Effector CD8-positive, alpha-beta T cell (primary cell): ENCODE data around the gene CFAP58.

ENCODE experiments used
- DNase-seq: peaks from one replicate; lab custom pipeline; 2025; lab: John Stamatoyannopoulos, UW
- total RNA-seq, 4 experiments: gene quantifications; one replicate each; lab custom pipeline; 2026; lab: John Stamatoyannopoulos, UW

The CFAP58 gene, protein sequence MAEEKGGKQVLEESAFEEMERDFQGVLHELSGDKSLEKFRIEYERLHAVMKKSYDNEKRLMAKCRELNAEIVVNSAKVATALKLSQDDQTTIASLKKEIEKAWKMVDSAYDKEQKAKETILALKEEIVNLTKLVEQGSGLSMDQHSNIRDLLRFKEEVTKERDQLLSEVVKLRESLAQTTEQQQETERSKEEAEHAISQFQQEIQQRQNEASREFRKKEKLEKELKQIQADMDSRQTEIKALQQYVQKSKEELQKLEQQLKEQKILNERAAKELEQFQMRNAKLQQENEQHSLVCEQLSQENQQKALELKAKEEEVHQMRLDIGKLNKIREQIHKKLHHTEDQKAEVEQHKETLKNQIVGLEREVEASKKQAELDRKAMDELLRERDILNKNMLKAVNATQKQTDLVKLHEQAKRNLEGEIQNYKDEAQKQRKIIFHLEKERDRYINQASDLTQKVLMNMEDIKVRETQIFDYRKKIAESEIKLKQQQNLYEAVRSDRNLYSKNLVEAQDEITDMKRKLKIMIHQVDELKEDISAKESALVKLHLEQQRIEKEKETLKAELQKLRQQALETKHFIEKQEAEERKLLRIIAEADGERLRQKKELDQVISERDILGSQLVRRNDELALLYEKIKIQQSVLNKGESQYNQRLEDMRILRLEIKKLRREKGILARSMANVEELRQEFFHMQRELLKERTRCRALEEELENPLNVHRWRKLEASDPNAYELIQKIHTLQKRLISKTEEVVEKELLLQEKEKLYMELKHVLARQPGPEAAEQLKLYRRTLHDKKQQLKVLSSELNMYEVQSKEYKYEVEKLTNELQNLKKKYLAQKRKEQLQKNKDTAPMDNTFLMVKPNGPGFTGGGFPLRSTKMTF
- total RNA-seq, result 0 to 0.18 (median 0.05) reads per million in 4 experiments

DNA sequence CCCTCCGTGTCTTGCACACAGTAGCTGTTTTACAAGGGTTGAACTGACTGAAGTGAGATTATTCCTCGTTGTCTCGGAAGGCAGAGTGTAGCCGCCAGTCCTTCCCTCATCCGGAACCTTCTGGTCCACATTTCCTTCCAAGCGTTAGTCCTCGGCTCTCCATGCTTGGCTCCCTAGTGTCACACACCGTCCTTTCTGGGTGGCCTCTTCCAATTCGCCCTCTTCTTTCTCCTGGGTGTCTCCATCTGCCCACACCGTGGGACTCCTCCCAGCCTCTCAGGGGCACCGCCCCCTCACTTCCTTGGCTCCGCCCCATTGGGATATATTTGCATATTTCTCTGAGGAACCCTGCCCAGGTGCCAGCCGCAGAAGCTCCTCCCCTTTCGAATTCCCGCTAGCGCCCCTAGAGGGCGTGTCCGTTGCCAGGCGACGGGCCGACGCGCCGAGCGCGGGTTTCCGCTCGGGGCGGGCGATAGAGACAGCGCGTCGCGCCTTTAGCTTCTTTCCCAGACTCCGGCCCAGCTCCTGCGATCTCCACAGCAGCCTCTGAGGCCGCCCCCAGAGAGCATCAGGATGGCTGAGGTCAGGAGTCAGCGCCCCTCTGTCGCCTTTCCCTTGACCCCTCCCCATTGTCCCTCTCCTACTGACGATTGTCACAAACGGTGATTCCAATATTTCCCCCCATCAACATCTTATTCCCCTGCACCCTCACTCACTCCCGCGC lies at the start of gene CFAP58:
Gene CFAP58 (plus strand): TSS at position 509 of the 724 bp plus-strand sequence. CDS start 65 bp downstream, at position 574.
- peak; percentile 92 for DNase-seq

DNA sequence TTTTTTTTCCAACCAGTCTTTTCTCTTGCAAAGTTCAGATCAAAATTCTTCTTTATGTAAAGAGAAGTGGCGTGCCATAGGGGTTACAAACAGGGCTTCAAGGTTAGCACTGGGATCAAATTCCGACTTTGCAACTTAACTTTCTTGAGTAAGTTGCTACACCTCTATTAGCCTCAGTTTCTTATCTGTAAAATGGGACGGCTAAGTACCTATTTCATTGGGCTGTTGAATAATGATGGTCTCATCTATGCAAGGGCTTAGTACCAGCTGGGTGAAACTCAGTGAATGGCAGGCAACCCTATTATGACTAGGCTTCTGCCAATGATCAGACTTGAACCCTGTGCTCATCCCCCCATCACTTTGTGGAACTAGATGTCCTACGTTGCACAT lies 49.3 kb upstream of the CFAP58 start:
- no peak for DNase-seq

DNA sequence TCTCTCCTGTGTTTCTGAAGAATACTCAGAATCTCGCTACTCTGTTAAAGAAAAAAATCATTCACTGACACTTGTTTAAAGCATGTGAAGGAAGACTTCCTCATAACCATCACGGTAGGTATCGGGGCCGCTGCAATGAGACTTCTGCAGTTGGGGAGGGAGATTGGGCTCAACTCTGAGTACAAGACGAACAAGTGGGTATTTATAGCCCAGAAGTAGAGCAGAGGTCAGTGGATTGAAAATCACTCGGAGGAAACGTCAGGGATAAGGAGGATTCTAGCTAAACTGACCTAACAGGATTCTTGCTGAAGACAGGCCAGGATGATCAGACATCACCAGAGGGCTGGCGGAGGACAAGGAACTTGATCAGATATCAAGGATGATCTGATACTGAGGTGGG lies 48.7 kb upstream of the CFAP58 start:
- DNase-seq, result no peak

DNA sequence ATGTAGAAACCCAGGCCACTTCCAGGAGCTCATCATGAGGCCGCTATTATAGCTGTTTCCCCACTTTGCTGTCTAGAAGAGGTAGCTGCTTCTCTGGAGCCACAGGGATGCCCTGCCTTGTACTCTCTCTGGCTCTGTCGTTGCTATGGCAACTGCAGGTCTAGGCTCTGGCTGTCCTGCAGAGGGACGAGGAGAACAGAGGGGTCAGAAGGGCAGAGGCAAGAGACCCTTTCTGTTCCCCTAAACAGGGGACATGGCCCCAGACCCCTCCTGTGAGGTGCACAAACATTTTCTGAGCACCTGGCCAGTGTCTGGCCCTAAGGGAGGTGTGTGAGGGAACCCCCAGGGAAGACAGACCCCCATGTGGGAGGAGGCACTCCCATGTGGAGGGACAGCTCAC lies 46.7 kb upstream of the CFAP58 start:
- DNase-seq, result no peak

DNA sequence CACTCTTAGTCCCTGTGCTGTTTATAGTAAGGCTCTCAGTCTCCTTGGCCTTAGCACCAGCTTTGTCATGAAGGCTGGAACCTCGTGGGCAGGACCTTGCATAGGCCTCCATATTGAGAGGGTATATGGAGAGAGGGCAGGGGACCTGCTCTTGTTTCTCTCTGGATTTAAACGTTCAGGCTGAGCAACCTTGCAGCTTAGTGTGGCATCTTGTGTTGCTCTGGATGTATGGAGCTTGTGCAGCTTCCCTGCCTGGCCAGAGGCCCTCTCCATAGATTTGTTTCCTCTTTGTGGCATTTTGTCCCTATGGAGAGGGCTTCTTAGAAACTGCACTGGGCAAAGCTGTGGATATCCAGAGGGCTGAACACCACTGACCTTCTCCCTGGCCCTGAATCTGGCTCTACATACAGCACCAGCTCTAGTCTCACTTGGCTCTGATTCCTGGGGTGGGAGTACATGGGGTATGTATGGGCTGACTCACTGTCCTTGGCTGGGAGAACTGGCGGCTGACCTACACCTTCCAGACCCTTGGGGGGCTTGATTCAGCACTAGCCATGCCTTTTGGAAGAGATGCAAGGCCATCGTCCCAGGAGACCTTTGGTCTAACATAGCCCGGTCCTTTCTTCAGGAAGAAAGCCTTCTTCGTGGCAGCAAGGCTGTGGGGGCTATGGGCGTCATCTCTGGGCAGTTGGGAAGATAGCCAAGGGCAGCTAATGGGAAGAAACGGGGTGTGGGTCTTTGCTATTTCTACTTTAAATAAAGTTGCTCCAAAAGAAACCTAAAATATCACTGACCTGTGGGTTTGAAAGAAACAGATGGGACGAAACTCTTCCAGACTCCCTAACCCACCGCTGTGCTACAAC lies 45.8 kb upstream of the CFAP58 start:
- no peak for DNase-seq

DNA sequence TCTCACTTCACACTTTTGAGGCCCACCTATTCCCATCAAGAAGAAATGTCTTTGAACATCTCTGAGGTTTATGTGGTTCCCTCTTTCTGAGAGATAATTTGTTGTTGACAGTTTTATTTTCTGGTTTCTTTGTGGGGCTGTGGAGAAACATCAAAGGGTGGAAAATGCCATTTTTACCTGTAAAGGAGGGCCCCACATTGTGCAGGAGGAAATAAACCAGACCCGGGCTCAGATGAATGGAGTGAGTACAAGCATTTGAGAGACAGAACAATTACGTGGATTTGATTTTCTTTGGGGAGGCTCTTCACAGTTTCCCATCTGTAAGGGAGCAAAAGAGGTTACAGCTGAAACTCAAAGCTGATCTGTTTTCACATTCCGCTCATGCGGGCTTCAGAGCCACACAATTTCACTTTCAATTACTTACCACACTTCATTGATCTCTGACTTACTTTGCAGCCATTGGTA lies 45.2 kb upstream of the CFAP58 start:
- no peak for DNase-seq

DNA sequence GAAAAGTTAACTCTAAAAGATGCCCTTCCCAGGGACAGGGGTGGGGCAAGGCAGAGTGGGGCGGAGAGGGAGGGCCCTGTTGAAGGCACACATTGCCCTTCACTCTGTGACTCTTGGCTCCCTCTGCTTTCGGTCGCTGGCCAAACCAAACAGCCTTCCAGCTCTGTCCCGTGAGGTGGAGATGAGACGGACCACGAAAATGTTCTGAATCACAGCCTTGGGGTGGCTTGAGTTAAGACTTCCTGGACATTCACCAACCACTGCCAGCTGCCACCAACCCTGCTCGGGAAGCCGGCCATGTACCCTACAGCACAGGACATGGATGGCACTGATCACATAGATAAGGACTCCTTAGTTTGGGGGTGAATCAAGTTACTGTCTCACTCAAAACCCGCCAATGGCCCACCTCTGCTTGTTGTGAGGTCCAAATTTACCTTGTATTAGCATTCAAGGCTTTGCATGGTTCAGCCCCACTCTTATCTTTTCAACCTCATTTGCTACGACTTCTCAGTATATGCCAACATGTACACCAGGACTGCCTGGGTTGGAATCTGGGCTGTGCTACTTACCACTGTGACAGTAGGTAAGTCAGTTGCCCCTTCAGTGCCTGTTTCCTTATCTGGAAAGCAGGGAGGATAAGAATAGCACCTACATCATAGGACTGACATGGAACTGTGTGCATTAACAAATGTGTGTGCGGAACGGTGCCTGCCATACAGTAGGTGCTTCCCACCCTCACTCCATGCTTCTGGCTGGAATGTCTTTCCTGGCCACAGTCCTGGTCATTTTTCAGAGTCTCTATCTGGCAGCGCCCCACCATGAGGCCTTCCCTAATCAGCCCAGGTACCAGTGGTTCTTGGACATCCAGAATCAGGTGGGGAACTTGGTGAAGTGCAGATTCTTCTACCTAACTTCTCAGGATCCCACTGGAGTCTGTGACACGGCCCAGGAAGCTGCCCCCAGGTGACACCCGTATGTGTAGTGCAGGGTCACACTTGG lies 43.4 kb upstream of the CFAP58 start:
- DNase-seq, result no peak

DNA sequence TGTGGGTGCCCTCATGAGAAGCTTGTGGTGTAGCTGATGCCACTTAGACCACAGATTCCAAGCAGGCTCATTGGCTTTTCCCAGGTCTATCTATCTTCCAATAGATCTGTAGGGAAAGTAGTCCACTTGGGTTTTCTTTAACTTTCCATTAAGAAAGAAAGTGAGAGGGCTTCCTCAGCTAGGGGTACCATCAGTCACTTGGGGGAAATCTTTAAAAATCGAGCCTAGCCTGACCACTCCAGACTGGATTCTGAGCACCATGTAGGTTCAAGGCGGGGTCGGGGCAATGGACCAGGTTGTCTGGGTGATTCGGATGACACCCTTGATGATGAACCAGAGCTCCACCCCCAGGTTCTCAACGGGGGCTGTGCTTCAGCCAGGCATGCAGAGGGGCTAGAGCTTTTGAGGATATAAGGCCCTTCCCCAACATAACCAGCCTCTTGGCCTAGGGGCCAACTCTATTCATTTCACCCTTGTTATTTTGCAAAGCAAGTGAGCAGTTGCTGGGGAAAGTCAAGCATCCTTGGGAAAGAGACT lies 42.4 kb upstream of the CFAP58 start:
- DNase-seq, result no peak

DNA sequence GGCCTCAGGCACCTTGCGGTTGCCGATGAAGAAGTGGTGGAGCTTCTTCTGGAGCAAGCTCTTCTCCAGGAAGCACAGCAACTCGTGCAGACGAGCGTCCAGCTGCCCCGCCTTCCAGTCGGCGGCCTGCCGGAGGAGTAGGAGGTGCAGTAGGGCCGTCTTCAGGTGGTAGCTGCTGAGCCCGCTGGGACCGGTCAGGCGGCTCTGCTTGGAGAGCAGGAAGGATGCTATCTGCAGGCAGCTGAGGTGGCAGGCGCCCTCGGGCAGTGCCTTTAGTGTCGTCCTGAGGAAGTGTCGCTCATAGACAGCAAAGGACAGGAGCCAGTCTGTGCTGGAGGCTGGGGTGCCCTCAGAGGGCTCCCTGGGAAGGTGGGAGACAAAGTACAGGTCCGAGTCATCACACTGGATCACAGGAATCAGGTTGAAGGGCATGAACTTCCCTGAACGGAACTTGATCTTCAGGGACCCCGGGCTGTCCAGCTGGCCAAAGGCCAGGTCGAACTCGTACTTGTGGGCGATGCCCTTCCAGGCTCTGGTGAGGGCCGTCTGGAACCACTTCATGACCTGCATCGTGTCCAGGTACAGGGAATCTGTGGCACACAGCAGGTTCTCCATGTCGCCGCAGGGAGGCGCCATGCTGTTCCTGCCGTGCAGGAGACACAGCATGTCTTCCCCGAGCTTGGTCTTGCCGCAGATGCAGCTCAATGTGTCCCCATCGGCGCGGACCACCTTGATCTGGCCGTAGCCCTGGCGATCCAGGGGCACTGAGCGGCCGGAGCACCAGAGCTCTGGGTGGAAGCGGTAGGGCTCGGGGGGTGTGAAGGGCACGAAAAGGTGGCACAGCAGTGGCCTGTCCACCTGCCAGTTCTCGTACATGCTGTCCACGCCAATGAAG lies 38.8 kb upstream of the CFAP58 start:
- DNase-seq, result no peak

DNA sequence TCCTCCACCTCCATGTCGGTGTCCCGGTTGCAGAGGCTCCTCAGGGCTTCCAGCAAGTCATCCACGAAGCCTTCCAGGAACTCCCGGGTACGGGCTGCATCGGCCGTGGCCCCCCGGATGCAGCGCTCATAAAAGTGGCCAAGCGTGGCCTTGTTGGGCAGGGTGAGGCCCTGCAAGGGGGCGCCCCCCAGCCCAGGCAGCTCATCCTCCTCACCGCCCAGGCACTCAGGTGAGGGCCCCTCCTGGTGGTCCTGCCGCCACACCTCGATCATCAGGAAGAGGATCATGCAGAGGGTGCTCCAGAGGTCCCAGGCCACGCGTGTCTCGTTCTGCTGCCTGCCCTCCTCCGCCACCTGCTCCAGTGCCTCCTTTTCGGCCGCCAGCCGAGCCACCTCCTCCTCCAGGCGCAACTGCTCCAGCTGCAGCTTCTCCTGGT lies 38.1 kb upstream of the CFAP58 start:
- no peak for DNase-seq

DNA sequence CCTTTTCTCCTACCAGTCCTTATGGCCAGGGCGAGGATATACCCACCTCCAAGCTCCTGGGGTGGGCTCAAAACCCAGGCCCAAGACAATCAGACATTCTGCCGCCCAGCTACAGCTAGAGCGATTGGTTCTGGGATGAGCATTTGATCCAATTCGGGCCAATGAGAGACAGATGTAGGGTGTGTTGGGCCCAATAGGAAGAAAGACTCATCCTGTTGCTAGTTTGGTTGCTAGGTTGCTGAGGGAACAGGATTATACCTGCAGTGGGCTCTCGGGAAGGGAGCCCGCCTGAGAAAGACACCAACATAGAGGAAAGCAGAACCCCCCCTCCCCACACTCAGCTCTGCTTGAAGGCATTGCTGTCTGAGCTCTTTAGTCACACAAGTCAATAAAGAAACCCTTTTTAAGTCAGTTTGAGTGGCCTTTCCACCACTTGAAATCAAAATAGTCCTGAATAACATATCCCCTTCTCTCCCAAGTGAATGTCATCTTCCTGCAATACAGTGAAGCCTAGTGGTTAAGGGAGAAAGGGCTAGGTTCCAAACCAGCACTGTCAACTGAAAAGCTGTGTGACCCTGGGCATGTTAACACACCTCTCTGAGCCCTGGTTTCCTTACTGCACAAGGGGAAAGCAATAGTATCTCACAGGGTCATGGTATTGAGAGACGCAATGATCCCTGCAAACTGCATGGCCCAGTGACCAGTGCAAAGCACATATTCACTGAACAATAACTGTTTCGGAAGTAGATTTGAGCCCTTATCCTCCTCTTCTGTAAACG lies 37.1 kb upstream of the CFAP58 start:
- no peak for DNase-seq

DNA sequence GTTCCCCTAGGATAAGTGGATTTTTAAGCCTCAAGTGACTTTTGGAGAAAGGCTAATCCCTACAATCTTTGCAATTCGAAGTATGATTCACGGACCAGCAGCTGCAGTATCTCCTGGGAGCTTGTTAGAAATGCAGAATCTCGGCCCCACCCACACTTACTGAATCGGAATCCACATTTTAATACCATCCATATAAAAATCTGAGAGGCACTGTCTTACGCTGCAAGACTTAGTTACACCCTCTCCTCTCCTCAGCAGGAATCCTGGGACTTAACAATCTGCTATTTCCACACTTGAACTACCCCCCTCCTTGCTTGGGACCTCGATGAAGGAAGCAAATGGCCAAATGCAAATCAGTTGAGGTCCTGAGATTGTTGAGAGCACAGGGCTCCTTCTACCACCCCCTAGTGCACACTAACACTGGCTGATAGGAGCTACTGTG lies 36.3 kb upstream of the CFAP58 start:
- DNase-seq, result no peak

DNA sequence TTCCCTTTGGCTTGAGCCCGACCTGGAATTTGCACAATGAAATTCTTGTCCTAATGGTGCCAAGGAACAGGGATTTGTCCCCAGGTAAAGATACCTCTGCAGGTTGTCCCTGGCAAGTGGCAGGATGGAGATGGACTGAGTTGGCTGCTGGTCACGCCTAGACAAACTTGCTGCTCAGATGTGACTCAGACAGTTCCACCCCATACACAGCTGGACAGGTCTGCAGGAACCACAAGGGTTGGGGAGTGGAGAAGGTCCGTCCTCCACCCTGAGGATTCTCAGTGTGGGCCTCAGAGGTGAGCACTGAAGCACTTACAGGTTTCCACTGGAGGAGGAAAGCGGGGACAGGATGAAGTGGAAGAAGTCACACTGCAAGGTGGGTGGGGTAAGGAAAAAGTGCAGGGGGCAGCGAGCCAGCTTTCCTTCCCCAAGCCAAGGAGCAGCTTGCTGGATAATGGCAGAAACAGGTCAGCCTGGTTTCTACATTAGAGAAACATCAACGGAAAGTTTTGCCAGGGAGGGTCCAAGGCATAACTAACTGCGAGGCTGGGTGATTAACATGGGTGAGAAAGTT lies 35.8 kb upstream of the CFAP58 start:
- DNase-seq, result no peak

DNA sequence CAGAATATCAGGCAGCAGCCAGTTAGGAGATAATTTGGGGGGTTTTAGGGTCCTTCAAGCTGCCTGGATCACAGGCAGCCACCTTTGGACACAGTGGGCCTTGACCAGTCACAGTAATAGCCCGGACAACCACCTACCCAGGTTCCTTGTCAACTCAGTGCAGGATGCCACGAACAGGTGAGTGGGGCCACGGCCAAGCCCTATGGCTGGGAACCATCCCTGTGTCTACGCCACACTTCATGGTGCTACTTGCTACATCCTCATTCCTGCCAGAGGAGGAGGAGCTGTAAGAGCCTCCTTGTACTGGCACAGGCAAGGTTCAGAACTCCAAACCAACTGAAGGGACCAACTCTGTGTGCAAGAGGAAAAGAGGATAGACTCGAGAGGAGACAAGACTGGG lies 35.3 kb upstream of the CFAP58 start:
- DNase-seq, result no peak

DNA sequence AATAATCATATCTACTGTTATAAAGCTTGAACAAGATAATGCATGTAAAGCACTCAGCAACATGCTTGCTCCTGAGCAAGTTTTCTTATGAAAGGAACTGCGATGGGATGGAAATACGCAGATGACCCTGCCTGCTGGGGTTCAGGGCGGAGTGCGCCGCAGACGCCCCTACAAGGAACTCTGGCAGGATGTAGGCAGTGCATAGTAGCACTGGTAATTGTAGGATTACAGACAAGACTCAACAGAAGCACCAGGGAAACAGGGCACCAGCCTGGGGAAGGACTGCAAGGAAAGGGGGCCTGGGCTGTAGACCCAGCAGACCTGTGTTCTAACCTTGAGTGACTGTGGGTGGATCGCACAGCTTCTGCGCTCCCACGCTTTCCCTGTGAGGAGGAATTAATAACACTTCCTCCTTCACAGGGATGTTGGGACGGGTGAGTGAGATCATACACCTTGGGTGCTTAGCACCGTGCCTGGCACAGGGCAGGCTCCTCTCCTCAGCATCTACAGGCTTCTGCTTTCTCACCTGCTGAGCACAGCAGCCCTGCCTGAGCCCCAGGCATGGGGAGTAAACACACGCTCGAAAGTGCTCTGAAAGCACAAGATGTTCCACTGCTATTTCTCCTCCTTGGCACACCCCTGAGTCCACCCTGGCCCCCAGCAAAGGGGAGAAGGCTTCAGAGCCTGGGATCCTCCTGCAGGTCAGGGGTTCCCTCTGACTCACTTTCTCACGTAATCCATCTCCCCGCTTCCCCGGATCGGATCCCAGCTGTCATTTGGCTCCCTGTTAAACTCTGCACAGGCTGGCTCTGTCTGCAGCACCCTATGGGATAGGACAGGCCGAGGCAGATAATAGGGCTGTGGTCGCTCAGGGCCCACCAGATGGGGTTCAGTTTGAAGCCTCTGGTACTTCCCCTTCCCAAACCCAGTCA lies 34.6 kb upstream of the CFAP58 start:
- no peak for DNase-seq

DNA sequence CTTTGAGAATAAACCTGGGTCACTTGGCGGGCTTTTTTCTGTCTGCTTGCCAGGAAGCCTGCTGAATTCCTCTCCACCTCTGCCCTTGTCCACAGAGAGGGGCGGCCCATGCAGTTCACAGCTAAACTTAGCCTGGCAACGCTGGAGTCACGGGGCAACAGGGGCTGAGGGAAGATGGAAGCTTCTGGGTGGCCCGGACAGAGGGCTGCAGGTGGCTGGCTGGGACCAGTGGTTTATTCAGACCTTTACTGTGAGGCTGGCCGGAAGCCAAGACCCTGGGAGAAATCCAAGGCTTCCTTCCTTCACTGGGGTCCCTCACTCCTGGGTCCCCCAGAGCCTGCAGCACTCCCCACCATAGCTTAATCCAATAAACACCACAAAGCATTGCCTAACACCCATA lies 32.4 kb upstream of the CFAP58 start:
- DNase-seq, result no peak
